ENCODE results near the gene ARHGEF40.

GRCh38 chr14:21069388-21070082 lies 569 bp upstream of the ARHGEF40 start:
- TF ChIP-seq, protein P1, sequence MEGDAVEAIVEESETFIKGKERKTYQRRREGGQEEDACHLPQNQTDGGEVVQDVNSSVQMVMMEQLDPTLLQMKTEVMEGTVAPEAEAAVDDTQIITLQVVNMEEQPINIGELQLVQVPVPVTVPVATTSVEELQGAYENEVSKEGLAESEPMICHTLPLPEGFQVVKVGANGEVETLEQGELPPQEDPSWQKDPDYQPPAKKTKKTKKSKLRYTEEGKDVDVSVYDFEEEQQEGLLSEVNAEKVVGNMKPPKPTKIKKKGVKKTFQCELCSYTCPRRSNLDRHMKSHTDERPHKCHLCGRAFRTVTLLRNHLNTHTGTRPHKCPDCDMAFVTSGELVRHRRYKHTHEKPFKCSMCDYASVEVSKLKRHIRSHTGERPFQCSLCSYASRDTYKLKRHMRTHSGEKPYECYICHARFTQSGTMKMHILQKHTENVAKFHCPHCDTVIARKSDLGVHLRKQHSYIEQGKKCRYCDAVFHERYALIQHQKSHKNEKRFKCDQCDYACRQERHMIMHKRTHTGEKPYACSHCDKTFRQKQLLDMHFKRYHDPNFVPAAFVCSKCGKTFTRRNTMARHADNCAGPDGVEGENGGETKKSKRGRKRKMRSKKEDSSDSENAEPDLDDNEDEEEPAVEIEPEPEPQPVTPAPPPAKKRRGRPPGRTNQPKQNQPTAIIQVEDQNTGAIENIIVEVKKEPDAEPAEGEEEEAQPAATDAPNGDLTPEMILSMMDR (IDR thresholded peaks at IDR 0.05; ENCODE audit: borderline replicate concordance, extremely low read depth, low read length, poor library complexity, severe bottlenecking) = no peak
- peak; percentile 88 for TF ChIP-seq EZH2 (IDR thresholded peaks at IDR 0.05; ENCODE audit: borderline replicate concordance, low read depth, low read length, severe bottlenecking)
